Measurements from ENCODE around the gene MYCL.
"Not testable (repeated sequence)": the region's sequence is repeated elsewhere in the genome, so short reads cannot be mapped to it uniquely, and the experiment has no call there.

Gene MYCL

DNA sequence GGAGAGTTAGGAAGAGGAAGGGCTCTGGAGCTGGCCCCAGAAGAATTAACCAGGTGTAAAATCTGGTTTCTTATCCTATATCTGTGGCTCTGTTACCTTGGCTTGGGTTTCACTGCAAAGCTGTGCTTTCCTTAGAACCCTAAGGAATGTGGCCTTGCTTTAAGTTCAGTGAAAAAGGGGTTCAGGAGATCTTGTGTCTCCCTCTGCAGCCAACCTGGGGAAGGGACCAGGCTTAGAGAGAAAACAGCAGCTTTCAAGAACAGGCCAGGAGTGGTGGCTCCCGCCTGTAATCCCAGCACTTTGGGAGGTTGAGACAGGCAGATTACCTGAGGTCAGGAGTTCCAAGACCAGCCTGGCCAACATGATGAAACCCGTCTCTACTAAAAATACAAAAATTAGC is 16.1 kb upstream of the MYCL start:
- no peak for DNase-seq (ENCODE audit: low read depth in 2 of 2)

DNA sequence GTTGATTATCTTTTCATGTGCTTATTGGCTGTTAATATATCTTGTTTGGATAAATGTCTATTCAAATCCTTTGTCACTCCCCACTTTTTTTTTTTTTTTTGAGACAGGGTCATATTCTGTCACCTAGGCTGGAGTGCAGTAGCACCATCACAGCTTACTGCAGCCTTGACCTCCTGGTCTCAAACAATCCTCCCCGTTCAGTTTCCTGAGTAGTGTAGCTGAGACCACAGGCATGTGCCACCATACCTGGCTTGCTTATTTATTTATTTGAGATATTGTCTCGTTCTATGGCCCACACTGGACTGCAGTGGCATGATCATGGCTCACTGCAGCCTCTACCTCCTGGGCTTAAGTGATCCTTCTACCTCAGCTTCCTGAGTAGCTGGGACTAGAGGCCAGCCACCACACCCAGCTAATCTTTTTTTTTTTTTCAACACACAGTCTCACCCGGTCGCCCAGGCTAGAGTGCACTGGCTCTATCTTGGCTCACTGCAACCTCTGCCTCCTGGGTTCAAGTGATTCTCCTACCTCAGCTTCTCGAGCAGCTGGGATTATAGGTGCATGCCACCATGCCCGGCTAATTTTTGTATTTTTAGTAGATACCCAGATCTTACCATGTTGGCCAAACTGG is 13.9 kb upstream of the MYCL start:
- DNase-seq (ENCODE audit: low read depth in 2 of 2), result no peak

DNA sequence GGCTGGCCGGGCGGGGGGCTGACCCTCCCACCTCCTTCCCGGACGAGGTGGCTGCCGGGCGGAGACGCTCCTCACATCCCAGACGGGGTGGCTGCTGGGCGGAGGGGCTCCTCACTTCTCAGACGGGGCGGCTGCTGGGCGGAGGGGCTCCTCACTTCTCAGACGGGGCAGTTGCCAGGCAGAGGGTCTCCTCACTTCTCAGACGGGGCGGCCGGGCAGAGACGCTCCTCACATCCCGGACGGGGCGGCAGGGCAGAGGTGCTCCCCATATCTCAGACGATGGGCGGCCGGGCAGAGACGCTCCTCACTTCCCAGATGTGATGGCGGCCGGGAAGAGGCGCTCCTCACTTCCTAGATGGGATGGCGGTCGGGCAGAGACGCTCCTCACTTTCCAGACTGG is 11.4 kb upstream of the MYCL start:
- not testable (repeated sequence) for DNase-seq (ENCODE audit: low read depth in 2 of 2)

DNA sequence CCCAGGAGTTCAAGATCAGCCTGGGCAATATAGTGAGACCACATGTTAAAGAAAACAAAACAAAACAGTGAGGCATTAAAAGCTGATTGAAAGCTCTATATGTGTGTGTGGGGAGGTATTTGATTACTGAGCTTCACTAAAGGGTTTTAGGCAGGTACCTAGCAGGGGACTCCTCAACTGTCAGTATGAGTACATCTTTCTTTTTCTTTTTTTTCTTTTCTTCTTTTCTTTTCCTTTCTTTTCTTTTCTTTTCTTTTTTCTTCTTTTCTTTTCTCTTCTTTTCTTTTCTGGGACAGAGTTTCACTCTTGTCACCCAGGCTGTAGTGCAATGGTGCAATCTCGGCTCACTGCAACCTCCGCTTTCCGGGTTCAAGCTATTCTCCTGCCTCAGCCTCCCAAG is 8.5 kb upstream of the MYCL start:
- no peak for DNase-seq (ENCODE audit: low read depth in 2 of 2)

DNA sequence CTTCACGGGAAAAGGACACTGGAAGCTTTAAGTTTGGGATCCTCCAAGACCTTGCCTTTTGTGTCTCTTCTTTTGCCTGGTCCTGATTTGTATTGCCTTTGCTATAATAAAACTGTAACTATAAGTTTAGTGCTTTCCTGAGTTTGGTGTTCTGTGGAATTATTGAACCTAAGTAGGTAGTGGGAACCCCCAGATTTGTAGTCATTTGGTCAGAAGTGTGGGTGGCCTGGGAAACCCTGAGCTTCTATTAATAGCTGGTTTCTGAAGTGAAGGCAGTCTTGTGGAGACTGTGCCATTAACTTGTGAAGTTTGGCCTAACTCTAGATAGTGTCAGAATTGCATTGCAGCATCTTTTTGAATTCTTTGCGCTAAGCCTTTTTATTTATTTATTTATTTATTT is 6.8 kb upstream of the MYCL start:
- DNase-seq (ENCODE audit: low read depth in 2 of 2), result no peak

DNA sequence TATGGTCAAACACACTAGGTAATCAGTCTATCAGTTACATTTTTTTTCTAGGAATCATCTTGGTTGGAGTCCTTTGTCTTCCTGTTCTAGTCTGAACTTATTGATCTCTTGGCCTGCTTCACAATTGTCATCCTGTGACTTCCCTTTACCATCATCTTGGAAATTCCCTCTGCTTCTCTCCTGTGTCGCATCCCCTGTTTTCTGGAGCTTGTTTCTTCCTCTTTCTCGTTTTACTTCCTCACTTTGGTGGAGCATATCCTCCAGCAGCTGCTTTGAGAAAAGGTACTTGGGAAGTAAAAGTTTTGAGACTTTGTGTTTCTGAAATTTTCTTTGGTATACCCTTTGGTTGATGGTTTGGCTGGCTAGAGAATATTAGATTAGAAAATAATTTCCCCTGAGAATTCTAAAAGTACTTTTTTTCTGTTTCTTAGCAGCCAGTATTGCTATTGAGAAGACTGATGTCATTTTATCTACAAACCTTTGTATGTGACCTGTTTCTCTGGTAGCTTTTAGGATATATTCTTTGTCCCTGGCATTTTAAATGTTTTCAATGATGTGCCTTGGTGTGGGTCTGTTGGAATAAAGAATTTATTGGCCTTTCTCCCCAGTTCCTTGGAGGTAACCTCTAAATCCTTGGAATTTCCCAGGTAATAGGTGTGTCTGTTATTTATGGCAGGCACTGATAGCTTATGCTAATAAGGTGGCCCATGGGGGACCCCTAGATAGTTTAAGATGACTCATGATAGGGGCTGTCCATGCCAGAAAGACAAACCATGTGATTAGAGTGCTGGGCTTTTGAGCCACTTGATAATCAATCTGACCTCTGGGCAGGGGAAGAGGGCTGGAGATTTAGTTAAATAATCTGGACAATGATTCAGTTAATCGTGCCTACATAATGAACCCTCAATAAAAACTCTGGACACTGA is 6.1 kb upstream of the MYCL start:
- no peak for DNase-seq (ENCODE audit: low read depth in 2 of 2)

DNA sequence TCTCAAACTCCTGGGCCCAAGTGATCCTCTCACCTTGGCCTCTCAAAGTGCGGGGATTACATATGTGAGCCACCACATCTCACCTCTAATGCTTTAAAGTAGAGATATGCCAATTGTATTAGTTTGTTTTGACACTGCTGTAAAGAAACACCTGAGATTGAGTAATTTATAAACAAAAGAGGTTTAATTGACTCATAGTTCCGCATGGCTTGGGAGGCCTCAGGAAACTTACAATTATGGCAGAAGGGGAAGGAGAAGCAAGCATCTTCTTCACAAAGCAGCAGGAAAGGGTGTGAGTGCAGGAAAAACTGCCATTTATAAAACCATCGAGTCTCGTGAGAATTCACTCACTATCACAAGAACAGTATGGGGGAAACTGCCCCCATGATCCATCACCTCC is 3.5 kb upstream of the MYCL start:
- no peak for DNase-seq (ENCODE audit: low read depth in 2 of 2)

DNA sequence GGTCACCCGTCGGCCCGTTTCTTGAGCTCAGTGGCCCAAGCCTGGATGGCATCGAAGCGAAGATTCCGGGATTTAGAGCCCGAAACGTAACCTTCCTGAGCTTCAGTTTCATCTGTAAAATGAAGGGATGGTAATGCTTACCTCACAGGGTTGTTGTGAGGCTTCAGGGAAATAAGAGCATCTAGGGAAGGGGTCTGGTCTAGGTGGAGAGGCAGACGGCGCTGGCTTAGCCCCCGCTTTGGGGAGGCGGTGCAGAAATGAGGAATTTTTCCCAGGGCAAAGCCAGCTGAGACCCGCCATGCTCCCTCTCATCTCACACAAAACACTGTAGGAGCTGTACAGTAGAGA is 717 bp upstream of the MYCL start:
- no peak for DNase-seq (ENCODE audit: low read depth in 2 of 2)

DNA sequence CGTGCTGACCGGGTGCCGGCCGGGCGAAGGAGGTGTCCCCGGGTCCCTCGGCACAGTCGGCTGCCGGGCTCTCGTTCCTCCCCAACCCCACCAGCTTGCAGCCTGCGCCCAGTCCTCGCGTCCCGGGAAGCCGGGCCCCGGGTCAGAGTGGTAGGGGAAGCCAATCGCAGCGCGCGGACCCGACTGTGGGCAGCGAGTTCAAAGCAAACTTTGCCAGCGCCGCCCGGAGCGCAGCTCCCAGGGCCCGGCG is 328 bp downstream of the MYCL start:
- DNase-seq (ENCODE audit: low read depth in 2 of 2), result no peak

DNA sequence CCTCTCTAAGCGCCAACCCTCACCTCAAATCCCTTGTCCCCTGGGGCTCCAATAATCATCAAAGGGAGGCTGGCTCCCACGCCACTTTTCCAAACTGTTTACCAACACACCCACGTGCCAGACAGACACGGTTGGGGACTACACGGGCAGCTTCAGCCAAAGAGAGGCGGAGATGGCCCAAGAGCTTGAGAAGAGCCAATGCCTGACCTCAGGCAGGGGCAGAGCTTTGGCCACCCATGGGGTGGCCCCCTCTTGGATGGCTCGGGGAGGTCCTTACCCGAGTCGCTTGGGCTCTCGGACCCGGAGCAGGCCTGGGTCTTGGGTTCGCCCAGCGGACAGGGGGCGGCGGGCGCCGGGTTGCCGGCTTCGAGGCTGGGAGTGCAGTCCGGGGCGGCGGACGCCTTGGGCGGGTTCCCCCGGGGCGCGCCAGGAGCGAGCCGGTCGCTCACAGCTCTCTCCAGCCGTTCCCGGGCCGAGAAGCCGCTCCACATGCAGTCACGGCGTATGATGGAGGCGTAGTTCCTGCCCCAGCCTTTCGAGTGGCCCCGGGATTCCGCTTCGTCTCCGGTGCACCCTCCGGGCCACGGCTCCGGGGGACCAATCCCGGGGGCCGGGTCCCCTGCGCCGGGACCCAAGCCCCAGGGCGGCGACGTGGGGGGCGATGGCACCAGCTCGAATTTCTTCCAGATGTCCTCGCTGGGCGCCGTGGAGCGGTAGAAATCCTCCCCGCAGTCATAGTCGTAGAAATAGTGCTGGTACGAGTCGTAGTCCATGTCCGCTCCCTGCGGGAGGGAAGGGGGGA is 854 bp downstream of the MYCL start:
- peak in 1 of 2 experiments; percentile 4 for DNase-seq (ENCODE audit: low read depth in 2 of 2)

DNA sequence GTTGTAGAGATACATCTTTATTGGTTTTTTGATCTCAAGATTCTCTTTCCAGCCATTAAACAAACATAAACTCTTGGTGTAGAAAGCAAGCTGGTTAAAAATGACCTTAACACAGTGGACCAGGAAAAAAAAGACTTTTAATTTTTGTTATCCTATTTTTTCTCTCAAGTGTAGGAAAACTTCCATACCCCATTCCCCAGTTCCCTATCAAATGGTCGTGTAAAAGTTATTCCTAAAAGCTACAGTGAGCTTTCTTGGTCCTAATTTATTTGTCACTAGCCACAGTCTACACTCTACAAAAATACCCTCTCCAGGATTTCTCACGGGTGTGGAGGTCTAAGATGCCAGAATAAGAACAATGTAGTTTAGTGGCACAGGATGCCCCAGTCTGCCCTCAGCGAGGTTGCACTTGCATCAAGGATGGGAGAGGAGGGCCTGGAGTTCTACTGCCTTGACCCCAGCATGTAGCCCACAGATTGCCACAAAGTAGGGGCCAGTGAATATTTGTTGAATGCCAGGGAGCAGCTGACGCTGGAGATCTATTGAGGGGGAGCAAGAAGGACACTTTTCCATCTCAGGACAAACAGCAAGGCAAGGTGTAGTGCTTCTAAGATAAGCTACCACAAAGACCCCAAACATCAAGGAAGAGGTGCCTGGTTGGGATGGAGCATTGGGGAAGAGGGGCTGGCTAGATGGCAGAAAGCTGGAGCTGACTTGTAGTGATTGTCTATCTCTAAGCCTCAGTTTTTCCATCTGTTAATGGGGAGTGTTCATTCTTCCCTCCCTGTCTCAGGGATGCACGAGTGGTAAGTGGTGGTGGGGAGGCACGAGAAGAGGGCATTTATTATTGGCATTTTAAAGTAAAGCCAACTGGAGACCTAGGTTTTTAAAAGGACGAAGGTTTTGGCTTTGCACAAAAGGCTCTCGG is 1.8 kb downstream of the MYCL start:
- no peak for DNase-seq (ENCODE audit: low read depth in 2 of 2)

DNA sequence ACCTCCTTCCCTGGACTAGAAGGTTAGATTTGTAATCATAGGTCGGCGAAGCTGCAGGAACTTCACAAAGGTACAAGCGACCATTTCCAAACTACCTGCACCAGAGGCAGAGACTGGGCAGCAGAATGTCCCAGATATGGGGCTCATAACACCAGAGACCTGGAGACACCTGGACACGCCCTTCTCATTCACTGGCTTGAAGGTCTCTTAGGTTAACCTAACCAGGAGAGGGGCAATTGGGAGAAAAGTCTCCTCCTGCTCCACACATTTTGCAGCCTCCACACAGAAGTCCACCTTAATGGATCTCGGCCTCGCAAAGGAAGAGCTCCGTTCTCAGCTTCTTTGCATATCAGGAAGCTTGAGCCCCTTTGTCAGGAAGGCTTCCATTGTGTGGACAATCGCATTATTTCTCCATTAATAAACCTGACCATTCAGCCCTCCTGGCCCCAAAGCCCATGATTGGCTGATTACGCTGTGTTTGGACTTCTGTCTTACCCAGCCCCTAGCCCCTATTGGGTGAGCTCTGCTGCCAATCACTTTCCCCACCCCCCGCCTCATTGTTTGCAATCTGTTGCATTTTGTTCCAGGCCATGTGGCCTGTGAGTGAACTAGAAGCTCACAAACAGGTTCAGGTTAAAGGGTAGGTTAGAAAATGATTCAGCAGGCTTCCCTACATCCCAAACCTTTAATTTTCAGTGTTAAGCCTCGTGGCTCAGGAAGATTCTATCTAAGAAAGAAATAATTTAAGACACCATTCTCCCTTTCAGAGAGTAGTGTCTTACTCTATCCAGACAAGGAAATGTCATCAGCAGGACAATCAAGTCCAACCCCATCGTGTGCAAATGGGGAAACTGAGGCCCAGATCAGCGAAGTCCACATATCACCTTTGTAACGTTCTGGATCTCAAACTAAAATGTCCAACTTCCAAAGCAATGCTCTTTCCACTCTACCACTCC is 2.8 kb downstream of the MYCL start:
- no peak for DNase-seq (ENCODE audit: low read depth in 2 of 2)

DNA sequence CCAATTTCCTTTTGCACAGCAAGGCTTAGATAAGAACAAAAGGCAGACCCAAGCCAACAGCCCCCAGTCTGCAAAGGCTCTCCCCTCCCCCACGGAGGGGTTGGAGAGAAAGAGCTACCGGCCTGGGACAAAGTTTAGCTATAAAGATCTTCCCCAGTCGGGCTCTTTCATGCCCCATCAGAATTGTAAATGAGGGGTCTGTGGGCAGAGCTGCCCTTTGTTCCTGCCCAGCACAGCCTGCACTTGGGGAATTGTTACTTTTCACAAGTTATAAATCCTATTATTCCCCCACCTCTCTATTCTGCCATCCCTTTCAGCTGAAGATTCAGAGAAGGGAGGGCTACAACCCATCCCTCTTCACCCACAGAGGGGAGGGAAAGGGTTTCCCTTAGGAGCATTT is 3.5 kb downstream of the MYCL start:
- DNase-seq (ENCODE audit: low read depth in 2 of 2), result no peak

DNA sequence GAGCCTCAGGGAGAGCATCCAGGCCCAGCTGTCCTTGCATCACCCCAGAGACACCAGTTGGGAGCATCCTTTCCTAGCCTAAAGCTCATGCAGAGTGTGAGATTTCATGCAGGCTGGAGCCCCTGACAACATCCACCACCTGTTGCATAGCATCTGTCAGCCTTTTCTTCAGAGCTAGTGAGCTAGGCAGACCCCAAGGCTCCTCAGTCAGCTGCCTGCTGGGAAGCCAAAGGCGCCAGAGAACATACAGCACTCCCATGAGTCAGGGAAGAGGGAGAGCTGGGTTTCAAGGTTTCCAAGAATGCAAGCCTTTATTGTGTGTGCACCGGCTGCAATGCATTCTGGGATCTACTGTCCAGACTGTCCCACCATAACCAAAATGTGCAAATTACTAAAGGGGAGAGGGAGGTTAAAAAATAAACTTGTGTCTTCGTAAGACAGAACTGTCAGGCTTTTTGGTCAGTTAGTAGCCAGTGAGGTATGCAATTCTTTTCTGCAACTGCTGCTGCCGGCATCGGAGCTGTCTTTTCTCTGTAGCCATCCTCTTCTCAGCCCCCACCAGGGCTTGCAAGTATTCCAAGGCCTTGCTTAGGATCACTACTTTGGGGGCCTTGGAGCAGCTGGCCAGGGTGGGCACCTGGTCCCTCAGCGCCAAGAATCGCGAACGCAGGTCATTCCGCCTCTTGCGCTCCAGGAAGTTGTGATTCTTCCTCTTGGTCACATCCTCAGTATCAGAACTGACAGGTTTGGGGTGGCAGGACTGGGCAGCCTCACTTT is 4.6 kb downstream of the MYCL start:
- DNase-seq (ENCODE audit: low read depth in 2 of 2), result no peak

DNA sequence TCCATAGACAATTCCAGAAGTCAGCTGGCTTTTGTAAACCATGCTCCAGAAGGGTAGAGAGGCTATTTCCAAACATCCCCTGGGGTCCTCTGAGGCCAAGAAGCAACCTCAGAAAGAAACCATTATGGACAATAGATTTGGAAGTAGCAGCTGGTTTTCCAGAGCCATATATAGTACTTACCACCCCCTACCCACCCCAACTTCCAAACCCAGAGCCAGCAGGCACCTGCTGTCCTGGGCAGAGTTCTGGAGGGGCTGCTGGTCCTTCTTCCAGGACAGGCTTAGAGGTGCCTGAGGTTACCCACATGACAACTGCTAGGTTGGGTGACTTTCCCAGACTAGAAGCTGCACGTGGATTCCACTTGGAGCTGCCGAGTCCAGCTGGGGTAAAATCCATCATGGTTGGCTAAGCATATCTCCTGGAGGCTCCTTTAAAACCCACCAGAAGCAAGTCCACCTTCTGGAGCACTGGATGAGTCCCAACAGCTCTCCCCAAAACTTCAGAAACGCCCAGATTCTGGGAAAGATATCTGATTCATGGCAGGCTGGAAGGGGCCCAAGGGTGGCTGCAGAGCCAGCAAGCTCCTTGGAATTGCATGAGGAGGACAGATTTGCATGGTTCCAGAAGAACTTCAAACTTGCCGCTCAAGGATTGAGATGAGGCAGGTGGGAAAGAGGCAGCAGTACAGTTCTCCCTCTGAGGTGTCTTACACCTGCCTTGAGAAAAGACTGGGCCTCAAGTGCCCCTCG is 5.8 kb downstream of the MYCL start:
- no peak for DNase-seq (ENCODE audit: low read depth in 2 of 2)

DNA sequence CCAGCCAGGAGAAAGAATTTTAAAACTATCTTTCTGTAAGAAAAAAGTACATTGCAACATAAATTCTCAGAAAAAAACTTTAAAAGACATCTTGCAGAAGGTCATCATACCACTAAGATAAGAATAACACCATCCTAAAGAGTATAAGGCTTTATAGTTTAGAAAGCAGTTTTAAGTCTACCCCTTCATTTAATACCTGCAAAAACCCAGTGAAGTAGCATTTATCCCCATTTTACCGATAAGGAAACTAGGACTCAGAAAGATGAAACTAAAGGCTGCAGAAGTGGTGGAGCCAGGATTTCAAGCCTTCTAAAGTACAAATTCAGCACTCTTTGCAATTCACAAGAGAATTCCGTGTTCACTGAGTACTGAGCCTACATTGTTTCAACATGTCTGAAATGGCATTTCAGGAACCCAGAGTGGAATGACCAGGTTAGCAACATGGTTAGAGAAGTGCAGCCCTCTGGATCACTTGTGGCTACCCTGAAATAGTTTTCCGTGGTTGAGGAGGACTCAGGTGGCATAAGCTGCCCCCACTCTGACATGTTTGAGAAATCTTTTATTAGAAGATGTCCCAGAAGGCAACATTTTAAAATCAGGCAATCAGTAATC is 6.7 kb downstream of the MYCL start:
- no peak for DNase-seq (ENCODE audit: low read depth in 2 of 2)

DNA sequence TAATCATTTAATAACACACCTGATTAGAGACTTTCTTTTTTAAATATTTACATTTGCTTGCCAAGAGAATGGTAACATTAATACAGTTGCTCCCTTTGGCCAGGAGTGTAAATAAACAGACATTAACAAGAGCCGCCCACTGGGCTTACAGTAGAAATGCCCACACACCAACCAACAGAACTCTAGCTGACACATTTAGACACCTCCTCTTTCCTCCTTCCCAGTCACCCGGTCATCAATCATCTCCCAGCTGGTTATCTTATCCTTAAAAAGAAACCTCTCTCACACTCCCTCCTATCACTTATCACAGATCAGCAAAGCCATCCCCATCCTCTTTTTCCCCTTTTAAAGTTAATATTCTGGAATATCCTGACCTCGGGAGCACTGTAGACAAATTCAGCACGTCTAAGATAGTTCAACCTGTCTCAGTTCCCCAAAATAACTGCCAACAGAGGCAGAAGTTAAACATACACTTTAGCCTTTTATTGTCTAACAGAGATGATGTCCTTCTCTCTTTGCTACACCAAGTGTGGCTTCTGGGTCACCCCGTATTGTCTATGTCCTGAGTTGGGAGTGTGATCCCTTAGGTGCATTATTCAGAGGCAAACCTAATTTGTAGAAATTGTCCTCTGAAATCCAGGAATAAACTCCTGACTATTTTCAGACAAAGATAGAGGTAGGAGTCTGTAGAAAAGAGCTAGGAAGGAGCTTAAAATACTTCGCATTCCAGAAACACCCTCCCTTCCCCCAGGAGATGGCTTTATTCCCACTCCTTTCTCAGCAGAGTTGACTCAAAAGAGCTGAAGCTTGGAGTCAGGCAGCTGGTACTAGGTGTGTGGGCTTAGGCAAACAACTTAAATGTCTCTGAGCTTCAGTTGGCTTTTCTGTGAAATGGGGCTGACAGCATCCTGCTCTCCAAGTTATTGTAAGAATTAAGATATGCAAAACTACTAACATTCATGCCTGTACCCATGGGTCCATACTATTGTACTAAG is 8.8 kb downstream of the MYCL start:
- no peak for DNase-seq (ENCODE audit: low read depth in 2 of 2)

DNA sequence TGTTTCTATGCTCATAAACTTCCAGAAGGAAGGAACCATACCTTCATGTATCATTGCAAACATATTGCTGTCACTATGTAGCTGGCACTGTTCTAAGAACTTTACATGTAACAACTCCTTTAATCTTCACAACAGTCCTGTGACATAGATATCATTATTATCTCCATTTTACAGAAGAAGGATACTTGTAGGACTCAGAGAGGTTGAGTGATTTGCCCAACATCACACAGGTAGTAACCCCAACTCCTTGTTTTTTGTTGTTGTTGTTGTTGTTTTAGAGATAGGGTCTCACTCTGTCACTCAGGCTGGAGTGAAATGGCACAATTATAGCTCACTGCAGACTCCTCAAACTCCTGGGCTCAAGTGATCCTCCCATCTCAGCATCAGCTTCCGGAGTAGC is 10.8 kb downstream of the MYCL start:
- DNase-seq (ENCODE audit: low read depth in 2 of 2), result no peak
